Heart left ventricle (tissue), 16 donors: ENCODE results near the gene GMFB. TPM values are rescaled to one million over a fixed set of nuclear protein-coding genes. Genes with fewer than 3 reads are reported as not detected.
A peak's percentile ranks its signal among the peaks of the same experiment; 100 is the strongest.
"Not testable (repeated sequence)": the region's sequence is repeated elsewhere in the genome, so short reads cannot be mapped to it uniquely, and the experiment has no call there.

Experiments used
- ATAC-seq, 4 donors: fragments of 200-7000 bp; cut with Tn5 transposase; one replicate each; pipeline ENCODE4 v1.9.1; 2020 to 2022; ENCODE audit warnings: moderate library complexity in 4 of 4, mild to moderate bottlenecking in 3 of 4, moderate number of reproducible peaks in 1 of 4
- DNase-seq, 5 donors: peaks; one replicate each; pipeline ENCODE4 v3.0.0-alpha.2; 2020
- H3K27ac ChIP-seq, 12 donors: fragments of 200-600 bp; sonication (generic) in 4 of 12; one replicate each; pipeline versions ENCODE4 v1.5.0 to v1.8.0; 2016 to 2022; ENCODE audit warnings: mild to moderate bottlenecking in 2 of 12
- H3K27me3 ChIP-seq, 9 donors: fragments of 200-600 bp; sonication (generic) in 2 of 9; one replicate each; pipeline versions ENCODE4 v1.5.1 to v1.8.0; 2016 to 2022; ENCODE audit warnings: mild to moderate bottlenecking in 3 of 9
- H3K36me3 ChIP-seq, 9 donors: fragments of 200-600 bp; sonication (generic) in 2 of 9; one replicate each; pipeline versions ENCODE4 v1.5.0 to v1.8.0; 2018 to 2022; ENCODE audit warnings: mild to moderate bottlenecking in 2 of 9
- H3K4me1 ChIP-seq, 12 donors: fragments of 200-600 bp; sonication (generic) in 4 of 12; one replicate each; pipeline versions ENCODE4 v1.5.0 to v1.8.0; 2016 to 2022; ENCODE audit warnings: mild to moderate bottlenecking in 3 of 12
- H3K4me3 ChIP-seq, 12 donors: fragments of 200-600 bp; sonication (generic) in 4 of 12; one replicate each; pipeline versions ENCODE4 v1.5.0 to v1.8.0; 2017 to 2022; ENCODE audit warnings: mild to moderate bottlenecking in 9 of 12, moderate library complexity in 4 of 12
- H3K9me3 ChIP-seq, 12 donors: fragments of 200-600 bp; sonication (generic) in 4 of 12; one replicate each; pipeline versions ENCODE4 v1.5.0 to v1.8.0; 2016 to 2022; ENCODE audit warnings: mild to moderate bottlenecking in 1 of 12
- CTCF ChIP-seq, 12 donors: fragments of 200-600 bp; sonication (generic) in 4 of 12; IDR thresholded peaks; one replicate each; pipeline versions ENCODE4 v1.5.0 to v1.8.0; 2018 to 2022; ENCODE audit warnings: antibody characterized with exemption in 12 of 12, mild to moderate bottlenecking in 5 of 12
- POLR2A ChIP-seq, 2 donors: fragments of 450-650 bp; IDR thresholded peaks; one replicate each; pipeline ENCODE4 v1.6.1; 2017; ENCODE audit warnings: antibody characterized with exemption in 2 of 2, mild to moderate bottlenecking in 2 of 2, moderate library complexity in 2 of 2
- WGBS, 4 donors: extraction: QIAGEN DNeasy Blood & Tissue Kit in 2 of 4; methylation state at CpG; one replicate each; pipeline versions ENCODE4 v1.1.5 to v1.1.7; 2013 to 2018; 5-methylcytosine and 5-hydroxymethylcytosine counted together
- intact Hi-C, 10 donors: fragments of 100-400 bp; cut with DNase I; formaldehyde crosslinking; loops; one replicate each; pipeline versions ENCODE4 v1.11.1 to v1.14.2; 2022
- polyA plus RNA-seq, 2 donors: library from polyadenylated mRNA; stranded (reverse); fragments of 200-250 nt; gene quantifications; one replicate each; pipeline ENCODE4 v1.2.3, GENCODE V29; 2013
- total RNA-seq, 9 donors: library from RNA; depleted of rRNA in 2 of 9; stranded (reverse); fragments of >200 nt in 2 of 9; fragmentation: NEBNext Ultra II Directional in 3 of 9; extraction: Animal tissue kit (Norgen Biotek cat#: 25700) in 3 of 9; gene quantifications; one replicate each; pipeline versions ENCODE4 v1.1.0 to v1.2.4, GENCODE V29; 2016 to 2023
- donor health status: ischemic (EF 13 %, LVEDD 7.1; RV severe dilation, severe dysfunction).
- donor health status: healthy with polysubstance abuse.
- donor health status: DM: no; HTN: yes; CAD: no.
- donor health status: DM: no; HTN: no; CAD: no.
- donor health status: ischemic (EF 25% LVEDD 6.9; RV normal size, moderate dysfunction).
- donor health status: ischemic (EF 25% LVEDD 5.7; RV mildly dilated, moderate dysfunction).
- donor health status: healthy.
- donor health status: DM: yes; HTN: yes; CAD: no.
- donor health status: ischemic (EF 35%, LVEDD 5.7; RV mildly dilated, moderate dysfunction).
- donor health status: nonischemic (EF 11% LVEDD 7.7; RV severe dilation, severe dysfunction).
- donor health status: DM: yes; HTN: yes; CAD: no.
- donor health status: PGD.
- donor health status: ischemic (EF 29% LVEDD 5.4; RV normal size, mild dysfunction).
- donor health status: nonischemic (EF 23%, LVEDD 6.1; RV moderate dilation, normal function).

GMFB gene
- total and polyA plus RNA-seq, 11 donors = 5.0 to 35.8 (median 26.0) TPM

- WGBS, 4 donors = 1% methylated on average over 82 to 100 of the region's 100 CpGs
- intact Hi-C loops = loop anchor here in 4 of 10 donors (1.0 to 5.0 kb wide), 2 partner anchors 46 to 47 kb away; partner anchors contain the start of gene GMFB (in 4 of the 4)
- DNase-seq = peak; percentile 91 to 97 (median 93)
- TF ChIP-seq POLR2A (IDR thresholded peaks at IDR 0.05) (peak in 1 of 2 donors; percentile 53), CTCF (IDR thresholded peaks at IDR 0.05) (peak; percentile 86 to 99 (median 96))
- Histone ChIP-seq H3K36me3 (peaks cover 0 to 1% (median 0%) of the 10 kb centered on the region in 9 donors), H3K27me3 (no peaks in the 10 kb centered on the region), H3K9me3 (no peaks in the 10 kb centered on the region), H3K4me1 (peaks cover 0 to 56% (median 21%) of the 10 kb centered on the region in 12 donors), H3K27ac (peak within 1 kb of the TSS; percentile 77 to 96 (median 90)), H3K4me3 (peak within 1 kb of the TSS; percentile 57 to 99 (median 69))
- peak; percentile 97 to 99 (median 99) for ATAC-seq
These were observed 47.6 kb downstream of the GMFB start, which contains the start of gene CNIH1 for GRCh38 chr14:54440873-54441868. Gene CNIH1, minus strand, starts transcription at chr14:54441374. Its CDS starts 47 bp downstream, at chr14:54441327.

- WGBS, 4 donors = 0 to 4% (median 1%) methylated on average over 5 of the region's 5 CpGs
These were observed 48.3 kb downstream of the GMFB start for GRCh38 chr14:54440476-54440872.

GRCh38 chr14:54440037-54440436, 48.7 kb downstream of the GMFB start:
- Histone ChIP-seq H3K27me3 (no peaks in the 10 kb centered on the region), H3K9me3 (no peaks in the 10 kb centered on the region), H3K4me3 (peak overlapping the region; percentile 57 to 99 (median 69)), H3K27ac (peak overlapping the region in 10 of 12 donors; percentile 77 to 96 (median 92)), H3K36me3 (peaks cover 0 to 9% (median 0%) of the 10 kb centered on the region in 9 donors), H3K4me1 (peaks cover 4 to 61% (median 30%) of the 10 kb centered on the region in 12 donors)
- WGBS, 4 donors = 64 to 67% (median 66%) methylated on average over 7 of the region's 7 CpGs
- ATAC-seq (no peak), DNase-seq (no peak)
- TF ChIP-seq CTCF (IDR thresholded peaks at IDR 0.05) (no peak), POLR2A (IDR thresholded peaks at IDR 0.05) (no peak)
- intact Hi-C loops = loop anchor here in 3 of 10 donors (5.0 kb wide), 1 partner anchor 47 kb away; the partner anchor contains the start of gene GMFB (in 3 of the 3)

More at GRCh38 chr14:54440476-54440872, 48.3 kb downstream of the GMFB start:
- H3K9me3 ChIP-seq = no peaks in the 10 kb centered on the region
- H3K27ac ChIP-seq = peak overlapping the region; percentile 77 to 96 (median 90)
- ATAC-seq = no peak
- H3K4me1 ChIP-seq = peaks cover 1 to 57% (median 27%) of the 10 kb centered on the region in 12 donors
- TF ChIP-seq POLR2A (IDR thresholded peaks at IDR 0.05) (no peak), CTCF (IDR thresholded peaks at IDR 0.05) (no peak)
- intact Hi-C loops = loop anchor here in 3 of 10 donors (5.0 kb wide), 1 partner anchor 47 kb away; the partner anchor contains the start of gene GMFB (in 3 of the 3)
- no peak for DNase-seq
- H3K27me3 ChIP-seq = no peaks in the 10 kb centered on the region
- H3K4me3 ChIP-seq = peak overlapping the region; percentile 57 to 99 (median 69)
- H3K36me3 ChIP-seq = peaks cover 0 to 8% (median 0%) of the 10 kb centered on the region in 9 donors

- Histone ChIP-seq H3K27ac (no peak overlapping the region), H3K4me1 (peaks cover 4 to 74% (median 38%) of the 10 kb centered on the region in 12 donors), H3K4me3 (no peak overlapping the region), H3K9me3 (no peaks in the 10 kb centered on the region), H3K36me3 (peaks cover 0 to 16% (median 0%) of the 10 kb centered on the region in 9 donors), H3K27me3 (no peaks in the 10 kb centered on the region)
- TF ChIP-seq CTCF (IDR thresholded peaks at IDR 0.05) (no peak), POLR2A (IDR thresholded peaks at IDR 0.05) (no peak)
- 86 to 92% (median 90%) methylated on average over 4 of the region's 4 CpGs for WGBS, 4 donors
- intact Hi-C loops = no loop called here
- DNase-seq (no peak), ATAC-seq (no peak)
These were observed 50.1 kb downstream of the GMFB start for GRCh38 chr14:54438703-54439102.

GRCh38 chr14:54437954-54438353, 50.8 kb downstream of the GMFB start:
- H3K27me3 ChIP-seq, ATAC-seq, H3K27ac ChIP-seq, H3K4me3 ChIP-seq, DNase-seq, intact Hi-C loops, H3K9me3 ChIP-seq: not testable (repeated sequence)
- Histone ChIP-seq H3K36me3 (peaks cover 0 to 21% (median 0%) of the 10 kb centered on the region in 9 donors), H3K4me1 (peaks cover 4 to 79% (median 43%) of the 10 kb centered on the region in 12 donors)
- 88 to 96% (median 95%) methylated on average over 4 of the region's 4 CpGs for WGBS, 4 donors
